GM12874 (cell line): Measurements from ENCODE around the gene ZNF670.

ENCODE experiments used
- TF ChIP-seq, protein P1 (sequence below): IDR thresholded peaks from 2 replicates; pipeline ENCODE4 v1.5.1; 2011; ENCODE audit warnings: low read depth, mild to moderate bottlenecking, control low read depth, low read length, moderate library complexity; ENCODE audit not compliant: insufficient read depth

ZNF670 gene

DNA sequence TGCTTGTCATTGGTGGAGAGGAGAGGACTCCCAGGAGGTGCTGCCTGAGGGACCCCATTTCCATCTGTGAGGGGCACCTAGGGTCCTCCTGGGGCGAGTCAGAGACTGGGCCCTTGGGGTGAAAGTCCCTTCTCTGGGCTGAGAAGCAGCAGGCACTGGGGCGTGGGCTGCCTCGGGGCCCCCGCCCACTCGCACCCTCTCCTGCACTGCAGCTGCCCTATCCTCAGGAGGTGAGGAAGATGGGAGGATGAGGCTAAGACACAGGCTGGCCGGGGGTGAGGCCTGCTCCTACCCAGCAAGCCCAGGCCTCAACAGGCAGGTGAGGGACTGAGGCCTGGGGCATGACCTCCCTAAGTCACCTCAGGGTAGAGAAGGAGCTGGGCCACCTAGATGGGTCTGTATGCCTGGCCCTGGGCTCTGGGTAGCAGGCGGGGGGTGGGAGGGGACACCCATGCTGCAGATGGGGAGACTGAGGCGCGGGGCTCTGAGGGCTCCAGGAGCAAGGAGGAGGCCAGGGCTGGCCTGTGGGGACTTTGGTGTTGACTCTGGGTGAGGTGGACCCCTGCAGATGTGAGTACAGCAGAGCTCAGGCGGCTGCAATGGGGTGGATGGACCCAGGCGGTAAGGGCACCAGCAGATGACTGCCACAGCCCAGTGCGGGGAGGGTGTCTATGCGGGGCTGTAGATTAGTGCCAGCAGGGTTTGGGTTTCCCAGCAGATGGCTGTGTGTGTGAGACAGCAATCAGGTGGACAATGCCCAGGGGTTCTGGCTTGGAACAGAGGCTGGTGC is 35.9 kb upstream of the ZNF670 start:
- TF ChIP-seq, protein P1, sequence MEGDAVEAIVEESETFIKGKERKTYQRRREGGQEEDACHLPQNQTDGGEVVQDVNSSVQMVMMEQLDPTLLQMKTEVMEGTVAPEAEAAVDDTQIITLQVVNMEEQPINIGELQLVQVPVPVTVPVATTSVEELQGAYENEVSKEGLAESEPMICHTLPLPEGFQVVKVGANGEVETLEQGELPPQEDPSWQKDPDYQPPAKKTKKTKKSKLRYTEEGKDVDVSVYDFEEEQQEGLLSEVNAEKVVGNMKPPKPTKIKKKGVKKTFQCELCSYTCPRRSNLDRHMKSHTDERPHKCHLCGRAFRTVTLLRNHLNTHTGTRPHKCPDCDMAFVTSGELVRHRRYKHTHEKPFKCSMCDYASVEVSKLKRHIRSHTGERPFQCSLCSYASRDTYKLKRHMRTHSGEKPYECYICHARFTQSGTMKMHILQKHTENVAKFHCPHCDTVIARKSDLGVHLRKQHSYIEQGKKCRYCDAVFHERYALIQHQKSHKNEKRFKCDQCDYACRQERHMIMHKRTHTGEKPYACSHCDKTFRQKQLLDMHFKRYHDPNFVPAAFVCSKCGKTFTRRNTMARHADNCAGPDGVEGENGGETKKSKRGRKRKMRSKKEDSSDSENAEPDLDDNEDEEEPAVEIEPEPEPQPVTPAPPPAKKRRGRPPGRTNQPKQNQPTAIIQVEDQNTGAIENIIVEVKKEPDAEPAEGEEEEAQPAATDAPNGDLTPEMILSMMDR = no peak

DNA sequence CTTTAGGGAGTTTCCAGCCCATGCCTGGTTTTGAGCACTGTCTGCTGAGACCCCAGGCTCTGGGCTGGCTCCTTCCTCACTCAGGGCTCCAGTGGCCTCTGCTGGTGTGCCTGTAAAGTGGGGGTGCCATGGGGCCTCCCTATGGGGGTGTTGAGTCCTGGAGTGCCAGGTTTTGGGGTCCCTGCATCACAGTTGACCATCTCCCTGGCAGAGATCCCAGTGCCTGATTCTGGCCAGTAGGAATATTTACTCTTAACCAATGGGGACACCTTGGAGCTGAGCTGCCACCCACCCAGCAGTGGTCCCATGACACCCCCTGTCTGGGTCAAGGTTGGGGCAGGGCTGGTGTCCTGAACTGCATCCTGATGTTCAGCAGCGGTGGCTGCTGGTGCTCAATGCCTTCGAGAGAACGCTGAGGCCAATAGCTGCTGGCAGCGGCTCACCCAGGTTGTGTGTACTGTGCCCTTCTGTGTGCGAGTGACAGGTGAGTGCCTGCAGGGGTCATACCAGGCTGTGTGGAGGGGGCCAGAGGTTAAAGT is 35.2 kb upstream of the ZNF670 start:
- TF ChIP-seq, protein P1 = no peak

DNA sequence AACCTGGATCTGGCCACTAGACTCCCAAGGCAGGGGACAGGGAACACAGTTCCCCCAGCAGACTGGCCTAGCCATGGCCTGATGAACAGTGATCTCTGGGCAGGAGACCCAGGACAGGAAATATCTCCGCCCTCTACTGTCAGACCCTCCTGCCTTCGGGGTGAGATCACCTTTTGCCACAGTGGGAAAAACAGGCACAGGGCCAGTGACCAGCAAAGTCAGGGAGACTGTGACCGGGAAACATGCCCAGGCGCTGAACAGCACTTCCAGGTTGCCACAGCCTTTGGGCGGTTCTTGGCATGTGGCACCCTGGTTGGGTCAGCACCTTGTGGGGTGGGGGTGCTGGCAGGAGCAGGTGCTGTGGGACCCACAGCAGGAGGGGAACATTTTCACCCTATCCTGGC is 34.5 kb upstream of the ZNF670 start:
- TF ChIP-seq, protein P1 = no peak

DNA sequence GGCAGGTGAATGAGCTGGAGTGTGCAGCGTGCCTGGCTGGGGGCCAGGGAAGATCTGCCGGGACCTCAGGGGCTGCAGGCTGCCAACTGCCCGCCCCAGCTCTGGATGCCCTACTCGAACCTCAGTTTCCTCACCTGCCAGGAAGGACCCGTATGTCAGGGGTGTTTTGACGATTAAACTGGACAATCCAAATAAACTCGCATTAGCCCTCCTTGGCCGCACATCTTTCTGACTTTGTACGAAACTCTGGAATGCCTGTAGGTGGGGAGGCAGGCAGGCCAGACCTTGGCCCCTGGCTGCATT is 33.8 kb upstream of the ZNF670 start:
- TF ChIP-seq, protein P1 = no peak

DNA sequence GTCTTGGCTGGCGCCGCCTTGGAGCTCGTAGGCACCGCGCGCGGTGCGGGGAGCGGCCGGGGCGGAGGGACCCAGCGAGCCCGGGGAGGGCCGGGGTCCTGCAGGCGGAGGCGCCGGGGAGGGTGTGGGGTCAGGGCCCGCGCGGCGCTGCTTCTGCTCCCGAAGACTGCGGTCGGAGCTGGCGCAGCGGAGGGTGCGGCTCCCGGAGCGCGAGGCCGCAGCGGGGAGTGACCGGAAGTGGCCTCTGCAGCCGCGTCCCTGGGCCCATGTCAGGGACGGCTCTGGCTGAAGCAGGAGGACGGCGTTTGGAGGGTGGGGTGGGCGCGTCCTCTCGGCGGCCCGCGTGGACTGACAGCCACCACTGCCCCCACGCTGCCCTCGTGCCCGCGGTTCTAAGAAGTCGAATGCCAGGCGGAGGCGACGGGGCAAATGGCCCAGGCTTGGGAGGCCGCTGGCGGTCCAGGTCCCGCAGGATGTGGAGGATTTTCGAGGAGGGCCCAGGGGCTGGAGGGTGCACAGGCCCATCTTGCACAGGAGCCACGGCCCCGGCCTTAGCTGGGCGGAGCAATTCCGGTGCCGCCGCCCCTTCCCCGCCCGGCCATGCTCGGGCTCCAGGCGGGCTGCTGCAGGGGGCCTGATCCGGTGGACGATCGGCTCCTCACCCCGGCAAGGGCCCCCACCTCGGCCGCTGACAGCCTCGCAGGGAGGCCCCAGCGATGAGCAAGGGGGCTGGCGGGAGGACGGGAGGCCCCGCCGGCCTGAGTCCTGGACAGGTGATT is 33.3 kb upstream of the ZNF670 start:
- TF ChIP-seq, protein P1 = no peak

DNA sequence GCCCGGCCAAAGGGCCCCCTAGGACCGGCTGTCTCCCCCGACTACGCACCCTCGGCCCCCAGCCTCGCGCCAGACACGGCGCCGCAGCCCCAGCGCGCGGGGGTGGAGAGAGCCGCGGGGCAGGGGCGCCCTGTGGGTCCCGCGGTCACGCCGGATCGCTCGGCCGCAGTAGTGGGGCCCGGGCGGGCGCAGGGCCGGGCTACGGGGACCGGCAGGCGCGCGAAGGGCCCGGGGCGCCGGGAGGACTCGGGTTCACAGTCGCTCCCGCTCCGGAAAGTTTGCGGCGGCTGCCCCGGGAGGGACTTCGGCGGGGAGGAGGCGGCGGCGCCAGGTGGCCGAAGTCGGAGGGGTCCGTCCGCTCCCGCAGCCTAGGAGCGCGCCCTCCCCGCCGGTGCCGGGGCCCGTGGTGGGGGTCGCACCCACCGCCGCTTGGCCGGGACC is 32.7 kb upstream of the ZNF670 start:
- TF ChIP-seq, protein P1 = no peak

DNA sequence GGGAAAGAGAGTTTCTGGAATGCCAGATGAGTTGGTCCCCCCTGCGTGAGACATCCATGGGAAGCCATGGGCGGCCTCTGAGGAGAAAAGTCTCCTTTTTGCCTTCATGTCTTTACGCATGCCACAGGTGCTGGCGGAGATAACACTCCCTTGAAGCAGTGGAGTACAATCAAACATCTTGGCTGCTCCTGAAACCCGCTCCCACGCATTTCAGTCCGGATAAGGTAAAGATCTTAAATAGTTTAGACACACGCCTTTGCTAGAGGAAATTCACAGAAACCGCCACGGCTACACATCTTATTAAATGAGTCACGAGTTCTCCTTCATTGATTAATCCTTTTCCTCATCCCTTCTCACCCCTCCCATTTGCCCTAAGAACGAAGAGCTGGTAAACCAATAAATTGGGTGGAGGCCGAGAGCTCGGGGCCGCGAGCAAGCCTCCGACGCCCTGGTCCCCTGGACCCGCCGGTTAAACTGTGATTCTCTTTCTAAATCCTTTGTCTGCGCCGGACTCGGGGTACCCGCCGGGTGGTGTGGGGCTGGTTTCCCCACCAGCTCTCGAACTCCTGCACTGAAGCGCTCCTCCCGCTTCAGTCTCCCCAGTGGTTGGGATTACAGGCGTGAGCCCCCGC is 32.1 kb upstream of the ZNF670 start:
- TF ChIP-seq, protein P1 = no peak
